ENCODE measurements around the gene TICRR.

Gene TICRR

DNA sequence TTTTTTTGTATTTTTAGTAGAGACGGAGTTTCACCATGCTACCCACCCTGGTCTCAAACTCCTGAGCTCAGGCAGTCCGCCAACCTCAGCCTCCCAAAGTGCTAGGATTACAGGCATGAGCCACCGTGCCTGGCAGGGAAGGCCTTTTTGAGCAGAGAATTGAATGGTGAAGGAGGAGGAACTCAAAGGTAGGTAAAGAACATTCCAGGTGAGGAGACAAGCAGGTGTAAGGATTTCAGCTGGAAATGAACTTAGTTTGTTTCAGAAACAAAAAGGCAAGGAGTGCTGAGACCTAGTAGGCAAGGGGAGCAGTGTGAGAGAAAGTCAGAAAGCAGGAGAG is 2.5 kb downstream of the TICRR start:
- TF ChIP-seq, protein P1, sequence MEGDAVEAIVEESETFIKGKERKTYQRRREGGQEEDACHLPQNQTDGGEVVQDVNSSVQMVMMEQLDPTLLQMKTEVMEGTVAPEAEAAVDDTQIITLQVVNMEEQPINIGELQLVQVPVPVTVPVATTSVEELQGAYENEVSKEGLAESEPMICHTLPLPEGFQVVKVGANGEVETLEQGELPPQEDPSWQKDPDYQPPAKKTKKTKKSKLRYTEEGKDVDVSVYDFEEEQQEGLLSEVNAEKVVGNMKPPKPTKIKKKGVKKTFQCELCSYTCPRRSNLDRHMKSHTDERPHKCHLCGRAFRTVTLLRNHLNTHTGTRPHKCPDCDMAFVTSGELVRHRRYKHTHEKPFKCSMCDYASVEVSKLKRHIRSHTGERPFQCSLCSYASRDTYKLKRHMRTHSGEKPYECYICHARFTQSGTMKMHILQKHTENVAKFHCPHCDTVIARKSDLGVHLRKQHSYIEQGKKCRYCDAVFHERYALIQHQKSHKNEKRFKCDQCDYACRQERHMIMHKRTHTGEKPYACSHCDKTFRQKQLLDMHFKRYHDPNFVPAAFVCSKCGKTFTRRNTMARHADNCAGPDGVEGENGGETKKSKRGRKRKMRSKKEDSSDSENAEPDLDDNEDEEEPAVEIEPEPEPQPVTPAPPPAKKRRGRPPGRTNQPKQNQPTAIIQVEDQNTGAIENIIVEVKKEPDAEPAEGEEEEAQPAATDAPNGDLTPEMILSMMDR (IDR thresholded peaks at IDR 0.05), result no peak

DNA sequence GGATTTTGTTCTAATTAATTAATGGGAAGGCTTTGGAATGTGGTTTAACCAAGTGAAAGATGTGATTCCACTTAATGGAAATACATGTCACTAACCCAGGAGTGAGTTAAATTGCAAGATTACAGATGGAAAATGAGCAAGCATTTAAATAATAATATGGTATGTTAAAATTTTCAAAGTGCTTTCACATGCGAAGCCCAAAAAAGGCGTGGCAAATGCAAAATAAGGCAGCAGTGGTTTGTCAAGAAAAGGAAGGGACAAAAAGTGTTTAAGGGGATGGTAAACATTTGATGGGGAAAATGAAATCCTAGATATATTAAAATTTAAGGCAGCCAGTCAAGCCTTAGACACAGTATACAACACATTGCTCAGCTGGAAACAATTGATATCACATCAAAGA is 2.9 kb downstream of the TICRR start:
- TF ChIP-seq, protein P1 (IDR thresholded peaks at IDR 0.05), result no peak

DNA sequence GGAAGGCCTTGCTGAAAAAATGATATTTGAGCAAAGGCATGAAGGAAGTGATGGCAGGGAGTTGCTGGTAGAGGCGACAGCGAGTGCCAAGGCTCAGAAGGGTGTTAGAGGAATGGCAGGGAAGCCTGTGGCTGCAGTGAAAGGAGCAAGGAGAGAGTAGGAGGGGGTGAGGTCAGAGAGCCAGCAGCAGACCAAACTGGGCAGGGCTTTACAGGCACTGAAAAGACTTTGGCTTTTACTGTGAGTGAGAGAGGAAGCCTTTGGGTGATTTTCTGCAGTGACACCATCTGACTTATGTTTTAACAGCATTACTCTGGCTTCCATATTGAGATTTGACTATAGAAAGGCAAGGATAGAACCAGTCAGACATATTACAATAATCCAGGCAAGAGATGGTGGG is 11.4 kb downstream of the TICRR start:
- TF ChIP-seq, protein P1 (IDR thresholded peaks at IDR 0.05), result no peak

DNA sequence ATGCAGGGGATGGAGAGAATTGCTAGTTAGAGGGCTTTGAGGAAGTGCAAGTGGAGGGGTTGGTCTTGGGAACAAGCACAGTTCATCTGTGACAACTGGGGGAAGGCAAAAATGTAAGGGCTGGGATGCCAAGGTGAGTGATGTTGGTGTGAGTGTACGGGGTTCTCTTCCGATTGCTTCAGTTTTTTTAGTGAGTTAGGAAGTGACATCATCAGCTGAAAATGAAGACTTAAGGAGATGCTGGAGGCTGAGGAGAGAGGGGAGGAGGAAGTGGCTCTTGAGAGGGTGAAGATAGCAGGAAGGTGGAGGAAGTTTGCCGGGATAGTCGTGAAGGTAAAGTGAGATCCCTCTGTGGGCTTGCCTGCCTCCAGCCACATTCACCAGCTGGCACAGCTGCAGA is 12.7 kb downstream of the TICRR start:
- TF ChIP-seq, protein P1 (IDR thresholded peaks at IDR 0.05), result no peak

DNA sequence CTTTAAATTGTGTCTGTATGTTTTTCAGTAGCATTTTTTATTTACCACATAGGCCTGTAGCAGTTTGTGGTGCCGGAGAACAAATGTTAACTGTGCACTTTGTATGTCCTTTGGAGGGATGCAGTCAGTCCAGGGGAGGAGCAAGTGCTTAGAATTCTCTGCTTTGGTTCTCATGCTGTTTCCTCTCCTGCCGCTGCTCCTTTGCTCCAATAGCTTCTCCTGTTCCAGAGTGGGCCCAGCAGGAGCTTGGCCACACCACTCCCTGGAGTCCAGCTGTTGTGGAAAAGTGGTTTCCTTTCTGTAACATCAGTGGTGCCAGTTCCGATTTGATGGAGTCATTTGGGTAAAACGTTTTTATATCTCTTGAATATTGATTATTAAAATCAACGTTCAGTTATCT is 16.6 kb downstream of the TICRR start:
- TF ChIP-seq, protein P1 (IDR thresholded peaks at IDR 0.05), result no peak

DNA sequence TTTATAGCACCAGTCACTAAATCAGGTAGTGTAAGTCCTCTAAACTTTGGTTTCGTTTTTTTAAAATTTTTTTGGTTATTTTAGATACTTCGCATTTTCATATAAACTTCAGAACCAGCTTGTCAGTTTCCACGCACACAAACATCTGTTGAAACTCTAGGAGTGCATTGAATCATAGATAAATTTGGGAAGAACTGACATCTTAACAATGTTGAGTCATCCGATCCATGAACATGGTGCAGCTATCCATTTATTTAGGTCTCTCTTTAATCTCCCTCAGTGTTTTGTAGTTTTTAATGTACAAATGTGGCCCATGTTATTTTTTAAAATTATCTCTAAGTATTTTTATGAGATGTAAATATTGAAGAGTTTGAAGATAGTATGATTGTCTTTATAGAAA is 17.7 kb downstream of the TICRR start:
- TF ChIP-seq, protein P1 (IDR thresholded peaks at IDR 0.05), result no peak

- TF ChIP-seq, protein P1 (IDR thresholded peaks at IDR 0.05), result no peak
Observed at GRCh38 chr15:89599021-89599420, 23.8 kb downstream of the TICRR start.

DNA sequence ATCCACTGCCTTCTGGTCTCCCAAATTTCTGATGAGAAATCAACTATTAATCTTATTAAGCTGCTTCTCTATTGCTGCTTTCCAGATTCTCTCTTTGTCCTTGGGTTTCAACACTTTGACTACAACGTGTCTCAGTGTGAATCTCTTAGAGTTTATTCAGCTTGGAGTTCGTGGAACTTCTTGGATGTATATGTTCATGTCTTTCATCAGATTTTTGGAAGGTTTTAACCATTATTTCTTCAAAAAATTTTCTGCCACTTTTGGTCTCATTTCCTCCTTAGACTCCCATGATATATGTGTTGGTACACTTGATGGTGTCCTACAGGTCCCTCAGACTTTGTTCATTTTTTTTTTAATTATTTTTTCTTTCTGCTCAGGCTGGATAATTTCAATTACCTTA is 36.0 kb downstream of the TICRR start:
- TF ChIP-seq, protein P1 (IDR thresholded peaks at IDR 0.05), result no peak

Measured in LNCAP (cell line).